Measurements from ENCODE around the gene TARS3. TPM values are rescaled to one million over a fixed set of nuclear protein-coding genes. Genes with fewer than 3 reads are reported as not detected.

TARS3 gene
- total and polyA plus RNA-seq, 10 donors: 5.0 to 31.0 (median 16.7) TPM

DNA sequence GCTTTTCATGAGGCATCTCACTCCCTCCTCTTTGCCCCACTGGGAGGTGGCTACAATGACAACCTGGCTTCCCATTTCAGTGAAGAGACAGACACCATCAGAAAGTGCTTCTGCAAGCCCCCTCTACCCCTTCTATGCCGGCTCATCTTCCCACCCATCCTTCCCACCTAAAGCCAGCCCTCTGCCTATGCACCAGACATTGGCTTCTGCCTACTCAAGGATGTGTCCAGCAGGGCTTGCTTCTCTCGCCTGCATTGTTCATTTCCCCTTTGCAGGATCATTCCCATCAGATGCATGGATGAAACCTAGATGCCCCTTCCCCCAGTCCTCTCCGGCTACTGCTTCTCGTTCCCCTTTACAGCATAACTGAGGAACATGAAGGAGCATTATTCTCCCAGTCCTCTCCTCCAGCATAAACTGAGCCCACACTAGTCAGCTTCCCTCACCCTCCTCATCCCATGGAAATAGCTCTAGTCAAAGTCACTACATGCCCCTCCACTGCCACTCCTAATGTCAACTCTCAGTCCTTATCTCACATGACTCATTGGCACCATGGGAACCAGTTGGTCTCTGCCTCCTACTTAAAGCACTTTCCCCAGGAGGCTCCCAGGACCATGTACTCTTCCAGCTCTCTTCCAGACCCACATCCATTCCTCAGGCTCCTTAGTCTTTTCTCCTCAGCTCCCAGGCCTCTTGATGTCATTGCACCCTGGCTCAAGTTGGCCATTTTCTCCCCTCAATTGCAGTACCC is 120.0 kb downstream of the TARS3 start:
- 89 to 96% (median 92%) methylated on average over 4 of the region's 4 CpGs for WGBS, 5 donors
- Histone ChIP-seq H3K27ac (no peak overlapping the region), H3K4me3 (no peak overlapping the region), H3K4me1 (no peaks in the 10 kb centered on the region), H3K9me3 (peaks cover 0 to 8% (median 0%) of the 10 kb centered on the region in 8 donors), H3K36me3 (no peaks in the 10 kb centered on the region), H3K27me3 (replicated peaks in 1 of 7) (peaks cover 0 to 26% (median 4%) of the 10 kb centered on the region in 7 donors)
- no peak for TF ChIP-seq POLR2AphosphoS5 (IDR thresholded peaks at IDR 0.05)
- no peak for TF ChIP-seq POLR2A (IDR thresholded peaks at IDR 0.05)
- TF ChIP-seq, protein P1, sequence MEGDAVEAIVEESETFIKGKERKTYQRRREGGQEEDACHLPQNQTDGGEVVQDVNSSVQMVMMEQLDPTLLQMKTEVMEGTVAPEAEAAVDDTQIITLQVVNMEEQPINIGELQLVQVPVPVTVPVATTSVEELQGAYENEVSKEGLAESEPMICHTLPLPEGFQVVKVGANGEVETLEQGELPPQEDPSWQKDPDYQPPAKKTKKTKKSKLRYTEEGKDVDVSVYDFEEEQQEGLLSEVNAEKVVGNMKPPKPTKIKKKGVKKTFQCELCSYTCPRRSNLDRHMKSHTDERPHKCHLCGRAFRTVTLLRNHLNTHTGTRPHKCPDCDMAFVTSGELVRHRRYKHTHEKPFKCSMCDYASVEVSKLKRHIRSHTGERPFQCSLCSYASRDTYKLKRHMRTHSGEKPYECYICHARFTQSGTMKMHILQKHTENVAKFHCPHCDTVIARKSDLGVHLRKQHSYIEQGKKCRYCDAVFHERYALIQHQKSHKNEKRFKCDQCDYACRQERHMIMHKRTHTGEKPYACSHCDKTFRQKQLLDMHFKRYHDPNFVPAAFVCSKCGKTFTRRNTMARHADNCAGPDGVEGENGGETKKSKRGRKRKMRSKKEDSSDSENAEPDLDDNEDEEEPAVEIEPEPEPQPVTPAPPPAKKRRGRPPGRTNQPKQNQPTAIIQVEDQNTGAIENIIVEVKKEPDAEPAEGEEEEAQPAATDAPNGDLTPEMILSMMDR (IDR thresholded peaks at IDR 0.05 in 8 of 11, conservative IDR thresholded peaks at IDR 0.05 in 3 of 11): no peak
- DNase-seq: no peak
- intact Hi-C loops (cut with DNase I; ENCODE audit: low total_unique reads): no loop called here

Small RNAs within 50 kb of the gene (small RNA-seq; reads per million reads assigned to genes)
- 0 reads per million in 4 donors for gene RN7SL209P
- gene RNU6-807P: 0 reads per million in 4 donors

Other genes with a start within 250 kb of the TARS3 start
- 100 to 1,000 TPM; 167 to 403 (median 304) TPM for gene PCSK6, start 234.8 kb downstream of the TARS3 start, total RNA-seq
- 10 to 100 TPM in 2 of 3 donors, 1 to 10 TPM in 1; 10.0 to 39.8 (median 21.7) TPM for gene PCSK6, start 234.8 kb downstream of the TARS3 start, polyA plus RNA-seq
- 10 to 100 TPM; 46.8 to 97.4 (median 55.1) TPM for gene TM2D3, start 72.1 kb downstream of the TARS3 start, total RNA-seq
- 10 to 100 TPM; 33.6 to 42.3 (median 36.2) TPM for gene TM2D3, start 72.1 kb downstream of the TARS3 start, polyA plus RNA-seq
- gene OR4F6, start 79.0 kb upstream of the TARS3 start, total RNA-seq: not detected
- gene OR4F6, start 79.0 kb upstream of the TARS3 start, polyA plus RNA-seq: not detected
- gene OR4F15, start 87.7 kb upstream of the TARS3 start, total RNA-seq: not detected
- gene OR4F15, start 87.7 kb upstream of the TARS3 start, polyA plus RNA-seq: not detected